HG03442 (cell line): ENCODE data around the gene ST6GALNAC3.
A peak's percentile ranks its signal among the peaks of the same experiment; 100 is the strongest.

Source experiments
- ATAC-seq: cut with Tn5 transposase; IDR thresholded peaks from one replicate; pipeline ENCODE4 v1.9.1; 2021; ENCODE audit warnings: mild to moderate bottlenecking, moderate library complexity; ENCODE audit not compliant: unreplicated experiment

Gene ST6GALNAC3

DNA sequence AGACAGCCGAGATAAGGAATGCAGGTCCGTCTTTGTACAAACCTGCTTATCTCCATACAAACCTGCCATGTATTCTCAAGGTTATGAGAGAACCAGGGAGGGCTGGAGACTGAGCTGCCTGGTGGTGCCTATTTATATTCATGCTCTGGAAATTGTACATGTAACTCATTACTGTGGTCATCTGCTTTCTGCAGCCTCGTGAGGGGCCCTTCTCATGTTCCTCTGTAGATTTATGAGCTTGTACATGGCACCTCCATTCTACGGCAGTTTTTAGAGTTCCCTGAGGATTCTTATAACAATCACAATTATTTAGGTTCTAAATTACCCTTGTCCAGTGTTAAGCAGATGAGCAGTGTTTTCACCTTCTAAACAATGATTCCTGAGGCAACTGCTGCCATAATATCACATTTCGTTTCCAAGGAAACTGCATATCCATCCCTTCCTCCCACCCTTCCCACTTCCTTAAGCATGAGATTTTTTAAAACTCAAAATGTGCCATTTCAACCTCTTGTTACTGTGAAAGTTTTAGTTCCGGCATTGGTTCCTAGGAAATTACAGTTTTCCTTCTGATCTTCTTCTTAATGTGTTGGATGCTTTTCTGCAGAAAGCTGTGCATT is 112.1 kb downstream of the ST6GALNAC3 start:
- no peak for ATAC-seq

DNA sequence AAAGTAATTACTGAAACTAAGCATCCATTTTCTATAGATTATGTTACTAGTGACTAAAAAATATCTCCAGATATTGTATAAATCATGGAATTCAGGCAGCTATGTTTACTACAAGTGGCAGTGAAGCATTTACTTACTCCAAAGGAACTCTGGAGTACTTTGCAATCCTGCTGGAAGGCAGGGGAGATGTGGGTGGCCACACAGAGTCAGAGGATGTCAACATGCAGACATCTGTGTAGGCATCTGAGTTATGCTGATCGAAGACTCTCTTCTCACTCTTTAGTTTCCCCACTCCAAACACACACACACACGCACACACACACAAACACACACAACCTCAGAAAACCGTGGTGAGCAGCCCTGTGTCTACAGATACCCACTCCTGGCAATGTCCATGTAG is 112.9 kb downstream of the ST6GALNAC3 start:
- no peak for ATAC-seq

- ATAC-seq, result no peak
These were observed 114.8 kb downstream of the ST6GALNAC3 start for GRCh38 chr1:76189310-76189709.

GRCh38 chr1:76190749-76191424 is 116.3 kb downstream of the ST6GALNAC3 start:
- ATAC-seq, result peak; percentile 64

- no peak for ATAC-seq
These were observed 117.0 kb downstream of the ST6GALNAC3 start for GRCh38 chr1:76191561-76191960.

DNA sequence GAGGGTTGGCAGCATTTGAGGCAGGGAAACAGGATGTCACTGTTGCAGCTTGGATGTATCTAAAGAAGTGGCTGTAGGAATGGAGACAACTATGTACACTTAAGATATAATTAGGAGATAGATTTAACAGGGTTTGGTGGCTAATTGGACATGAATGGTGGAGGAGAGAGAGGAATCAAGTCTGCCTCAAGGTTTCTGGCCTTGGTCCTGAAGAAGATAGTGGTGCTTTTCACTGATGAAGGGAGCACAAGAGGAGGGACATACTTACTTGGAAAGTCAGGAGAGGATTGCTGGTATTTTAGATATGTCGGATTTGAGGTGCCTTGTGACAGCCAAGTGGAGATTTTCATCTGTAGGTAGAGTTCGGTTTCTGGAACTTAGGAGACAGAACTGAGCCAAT is 123.9 kb downstream of the ST6GALNAC3 start:
- no peak for ATAC-seq

DNA sequence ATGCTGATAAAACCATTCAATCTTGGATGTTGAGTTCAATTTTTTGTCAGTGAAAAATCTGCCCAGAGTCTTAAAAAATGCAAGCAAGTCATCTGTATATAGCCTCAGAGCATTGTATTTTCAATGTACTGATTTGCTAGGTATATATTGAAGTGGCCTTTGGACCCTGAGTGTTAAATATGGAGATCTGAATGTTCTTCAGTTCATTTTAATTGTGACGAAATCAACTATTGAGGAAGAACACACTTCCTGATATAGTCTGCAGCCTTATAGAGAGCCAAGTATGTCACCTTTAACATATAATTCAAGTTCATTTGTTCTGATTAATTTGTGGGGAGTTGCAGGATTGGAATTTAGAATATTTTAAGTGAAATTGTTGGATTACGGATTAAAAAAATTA is 128.1 kb downstream of the ST6GALNAC3 start:
- no peak for ATAC-seq

- ATAC-seq, result no peak
These were observed 128.6 kb downstream of the ST6GALNAC3 start for GRCh38 chr1:76203127-76203526.

- ATAC-seq, result no peak
These were observed 134.7 kb downstream of the ST6GALNAC3 start for GRCh38 chr1:76209238-76209637.

DNA sequence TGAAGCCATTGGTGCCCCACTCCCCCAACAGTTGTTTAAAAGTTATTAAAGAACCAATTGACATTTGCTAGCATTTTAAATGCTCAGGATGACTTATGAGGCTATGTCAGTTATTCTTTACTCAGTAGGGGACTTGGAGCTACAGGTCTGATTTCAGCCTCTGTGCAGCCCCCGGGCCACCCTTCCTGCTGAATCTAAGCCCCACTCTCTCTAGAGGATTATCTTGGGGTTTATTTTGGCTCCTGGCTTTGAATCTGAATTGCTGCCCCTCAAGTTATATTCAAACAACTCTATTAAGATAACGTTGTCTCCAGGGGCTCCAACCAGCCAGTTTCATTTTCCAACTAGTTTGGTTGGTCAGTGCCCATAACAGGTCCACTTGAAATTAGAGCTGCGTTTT is 135.1 kb downstream of the ST6GALNAC3 start:
- ATAC-seq, result no peak

GRCh38 chr1:76210160-76210559 is 135.6 kb downstream of the ST6GALNAC3 start:
- ATAC-seq, result no peak

DNA sequence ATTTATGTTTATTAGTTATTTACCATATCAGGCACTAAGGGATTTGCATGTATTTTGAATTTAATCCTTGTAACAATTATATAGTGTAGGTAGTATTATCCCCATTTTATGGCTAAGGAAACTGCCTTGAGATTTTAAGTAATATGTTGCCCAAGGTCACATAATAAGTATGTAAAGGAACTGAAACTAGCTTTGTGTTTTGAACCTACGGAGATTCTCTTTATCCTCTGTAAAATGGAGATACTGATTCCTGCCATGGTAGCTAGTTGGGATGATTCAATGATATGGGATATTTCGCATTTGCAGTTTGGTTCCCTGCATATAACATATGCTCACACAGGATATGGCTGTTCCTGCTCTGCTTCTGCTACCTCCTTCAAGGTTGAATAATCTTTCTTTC is 144.3 kb downstream of the ST6GALNAC3 start:
- ATAC-seq, result no peak

GRCh38 chr1:76219366-76219818 is 144.8 kb downstream of the ST6GALNAC3 start:
- ATAC-seq, result no peak

- ATAC-seq, result no peak
These were observed 150.2 kb downstream of the ST6GALNAC3 start for GRCh38 chr1:76224752-76225151.

- no peak for ATAC-seq
These were observed 151.0 kb downstream of the ST6GALNAC3 start for GRCh38 chr1:76225526-76225925.

DNA sequence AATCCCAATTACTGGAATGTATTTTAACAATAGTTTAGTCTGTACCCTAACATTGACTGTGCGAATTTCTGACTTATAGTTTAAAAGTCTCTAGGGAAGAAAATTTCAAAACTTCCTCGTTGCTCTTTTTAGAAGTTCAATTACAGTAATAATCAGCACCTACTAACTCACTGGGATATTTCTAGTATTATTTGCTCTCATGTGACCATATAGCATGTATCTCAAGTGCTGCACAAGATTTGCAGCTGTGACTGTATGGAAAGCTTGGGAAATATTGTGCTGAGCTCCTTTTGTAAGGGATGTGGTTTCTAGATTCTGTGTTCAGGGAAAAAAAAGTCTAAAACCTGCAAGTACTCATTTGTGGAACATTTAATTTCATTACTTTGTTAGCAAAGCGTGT is 153.1 kb downstream of the ST6GALNAC3 start:
- no peak for ATAC-seq

GRCh38 chr1:76229279-76230005 is 154.9 kb downstream of the ST6GALNAC3 start:
- no peak for ATAC-seq

DNA sequence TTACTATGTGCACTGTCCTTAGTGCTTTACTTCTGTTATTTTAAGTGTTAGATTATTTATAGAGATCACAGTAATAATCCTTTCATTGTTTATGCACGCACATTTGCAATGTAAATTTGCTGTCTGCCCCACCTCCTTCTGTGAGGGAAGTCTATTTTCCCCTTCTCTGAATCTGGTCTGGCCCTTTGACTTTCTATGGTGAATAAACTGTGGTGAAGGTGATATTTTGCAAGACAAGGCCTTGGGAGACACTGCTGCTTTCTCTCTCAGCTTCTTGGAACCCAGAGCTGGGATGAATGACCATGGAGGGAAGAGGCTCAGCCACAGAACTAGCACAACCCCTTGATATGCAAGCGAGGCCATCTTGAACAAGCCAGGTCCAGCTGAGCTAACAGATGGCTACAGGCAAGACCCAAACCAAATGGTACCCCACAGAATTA is 156.3 kb downstream of the ST6GALNAC3 start:
- no peak for ATAC-seq

DNA sequence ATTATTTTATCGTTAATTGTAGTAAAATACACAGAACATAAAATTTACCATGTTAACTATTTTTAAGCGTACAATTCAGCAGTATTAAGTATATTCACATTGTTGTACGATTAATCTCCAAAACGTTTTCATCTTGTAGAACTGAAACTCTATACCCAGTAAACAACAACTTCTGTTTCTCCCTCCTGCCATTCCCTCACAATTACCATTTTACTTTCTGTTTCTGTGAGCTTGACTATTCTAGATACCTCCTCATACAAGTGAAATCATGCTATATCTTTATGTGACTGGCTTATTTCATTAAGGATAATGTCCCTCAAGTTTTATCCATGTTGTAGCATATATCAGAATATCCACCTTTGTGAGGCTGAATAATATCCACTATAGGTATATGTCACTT is 156.8 kb downstream of the ST6GALNAC3 start:
- ATAC-seq, result no peak

DNA sequence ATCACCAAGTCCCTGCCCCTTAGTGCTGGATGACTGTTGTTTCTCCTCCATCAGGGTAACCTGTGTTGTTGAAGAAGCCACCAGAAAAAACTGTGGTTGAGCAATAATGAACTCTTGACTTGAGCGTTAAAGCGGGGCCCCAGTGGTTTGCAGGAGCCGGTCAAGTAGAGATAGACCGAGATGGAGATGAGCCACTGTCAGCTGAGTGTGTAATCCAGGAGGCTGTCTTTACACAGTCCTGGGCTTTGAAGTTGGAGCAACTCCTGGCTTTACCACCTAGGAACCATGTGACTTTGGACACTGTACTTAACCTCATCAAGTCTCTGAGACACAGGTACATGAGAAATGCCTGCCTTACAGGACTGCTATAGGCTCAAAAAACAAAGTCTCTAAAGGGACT is 158.1 kb downstream of the ST6GALNAC3 start:
- ATAC-seq, result no peak

DNA sequence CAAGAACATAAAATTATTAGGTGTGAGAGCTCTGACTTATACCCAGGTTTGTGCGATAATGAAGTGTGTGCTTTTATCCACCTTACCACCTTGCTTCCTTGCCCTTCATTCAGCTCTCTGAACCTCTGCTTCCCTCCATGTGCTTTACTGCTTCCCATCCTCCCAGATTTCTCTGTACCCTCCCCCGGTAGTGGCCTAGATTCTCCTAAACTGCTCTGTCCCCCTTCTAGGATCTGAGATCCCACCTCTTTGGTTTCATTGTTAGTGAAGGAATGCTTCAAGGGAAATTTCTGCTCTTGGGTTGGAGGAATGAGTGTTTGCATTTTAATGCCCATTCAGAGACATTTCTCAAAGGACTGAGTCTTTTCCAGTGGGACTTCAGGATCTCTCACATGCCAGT is 159.5 kb downstream of the ST6GALNAC3 start:
- ATAC-seq, result no peak

DNA sequence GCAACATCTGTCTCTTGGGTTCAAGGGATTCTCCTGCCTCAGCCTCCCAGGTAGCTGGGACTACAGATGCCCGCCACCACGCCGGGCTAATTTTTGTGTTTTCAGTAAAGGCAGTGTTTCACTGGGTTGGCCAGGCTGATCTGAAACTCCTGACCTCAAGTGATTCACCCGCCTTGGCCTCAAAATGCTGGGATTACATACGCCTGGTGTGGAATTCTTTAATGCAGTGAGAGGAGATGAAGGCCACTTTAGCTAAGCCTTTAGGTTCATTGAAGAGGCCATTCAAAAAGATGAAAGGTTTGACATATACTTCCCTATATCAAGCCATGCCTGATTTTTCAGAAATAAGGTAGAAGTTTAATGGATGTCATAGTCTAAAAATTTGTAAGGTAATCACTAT is 162.7 kb downstream of the ST6GALNAC3 start:
- no peak for ATAC-seq
